Liver (tissue), 9 donors: ENCODE measurements around the gene PDLIM1. TPM values are rescaled to one million over a fixed set of nuclear protein-coding genes. Genes with fewer than 3 reads are reported as not detected.

Source experiments
- DNase-seq: peaks from one replicate; pipeline ENCODE4 v3.0.0-alpha.2; 2017; ENCODE audit warnings: low spot score
- H3K27ac ChIP-seq, 2 donors: one replicate each; pipeline ENCODE4 v1.7.0; 2013; ENCODE audit warnings: inconsistent platforms in 2 of 2, low read length in 2 of 2, control low read depth in 1 of 2, low read depth in 1 of 2, mild to moderate bottlenecking in 1 of 2
- H3K27me3 ChIP-seq, 4 donors: one replicate each; pipeline versions ENCODE4 v1.6.1 to v1.7.0; 2013; ENCODE audit warnings: low read length in 3 of 4, inconsistent platforms in 1 of 4, mild to moderate bottlenecking in 1 of 4, moderate library complexity in 1 of 4; ENCODE audit not compliant: control insufficient read depth in 4 of 4, insufficient read depth in 4 of 4
- H3K36me3 ChIP-seq, 4 donors: one replicate each; pipeline versions ENCODE4 v1.6.1 to v1.7.0; 2013; ENCODE audit warnings: low read length in 3 of 4, mild to moderate bottlenecking in 3 of 4, low read depth in 1 of 4, moderate library complexity in 1 of 4; ENCODE audit not compliant: control insufficient read depth in 4 of 4, insufficient read depth in 3 of 4
- H3K4me1 ChIP-seq, 4 donors: one replicate each; pipeline versions ENCODE4 v1.6.1 to v1.7.0; 2013; ENCODE audit warnings: low read length in 3 of 4, mild to moderate bottlenecking in 3 of 4, moderate library complexity in 1 of 4; ENCODE audit not compliant: control insufficient read depth in 4 of 4, insufficient read depth in 4 of 4
- H3K4me3 ChIP-seq, 3 donors: one replicate each; pipeline versions ENCODE4 v1.6.1 to v1.7.0; 2013; ENCODE audit warnings: low read length in 3 of 3, control low read depth in 1 of 3, low read depth in 1 of 3, mild to moderate bottlenecking in 1 of 3
- H3K9ac ChIP-seq, 2 donors: one replicate each; pipeline ENCODE4 v1.7.0; 2013; ENCODE audit warnings: low read length in 2 of 2, mild to moderate bottlenecking in 2 of 2, moderate library complexity in 2 of 2, control low read depth in 1 of 2, low read depth in 1 of 2
- H3K9me3 ChIP-seq, 4 donors: one replicate each; pipeline versions ENCODE4 v1.6.1 to v1.7.0; 2013; ENCODE audit warnings: low read length in 3 of 4; ENCODE audit not compliant: control insufficient read depth in 4 of 4
- ATF3 ChIP-seq: IDR thresholded peaks from 2 replicates; pipeline ENCODE4 v1.6.1; 2016; ENCODE audit warnings: antibody characterized with exemption
- CTCF ChIP-seq: fragments of 150-350 bp; IDR thresholded peaks from 2 replicates; pipeline ENCODE4 v1.5.1; 2017; ENCODE audit warnings: improper control_type of control experiment, low read depth, low read length; ENCODE audit not compliant: missing input control
- EGR1 ChIP-seq, 2 donors: IDR thresholded peaks; 2 replicates each; pipeline ENCODE4 v1.6.1; 2016 to 2018; ENCODE audit warnings: antibody characterized with exemption in 2 of 2, low read depth in 2 of 2
- FOXA1 ChIP-seq: IDR thresholded peaks from 2 replicates; pipeline ENCODE4 v1.6.1; 2016; ENCODE audit warnings: antibody characterized with exemption
- FOXA2 ChIP-seq: IDR thresholded peaks from 2 replicates; pipeline ENCODE4 v1.6.1; 2016; ENCODE audit warnings: antibody characterized with exemption
- HNF4A ChIP-seq, 2 donors: conservative IDR thresholded peaks; 2 replicates each; pipeline ENCODE4 v1.6.1; 2016; ENCODE audit warnings: antibody characterized with exemption in 2 of 2, mild to moderate bottlenecking in 2 of 2
- HNF4G ChIP-seq: IDR thresholded peaks from 2 replicates; pipeline ENCODE4 v1.6.1; 2016; ENCODE audit warnings: antibody characterized with exemption
- MAX ChIP-seq: IDR thresholded peaks from 2 replicates; pipeline ENCODE4 v1.6.1; 2016; ENCODE audit warnings: antibody characterized with exemption
- NR2F2 ChIP-seq: IDR thresholded peaks from 2 replicates; pipeline ENCODE4 v1.6.1; 2016; ENCODE audit warnings: antibody characterized with exemption
- REST ChIP-seq: IDR thresholded peaks from 2 replicates; pipeline ENCODE4 v1.6.1; 2016; ENCODE audit warnings: antibody characterized with exemption, mild to moderate bottlenecking
- RXRA ChIP-seq, 2 donors: IDR thresholded peaks; 2 replicates each; pipeline ENCODE4 v1.6.1; 2017 to 2018; ENCODE audit warnings: antibody characterized with exemption in 2 of 2, mild to moderate bottlenecking in 1 of 2
- SP1 ChIP-seq: IDR thresholded peaks from 2 replicates; pipeline ENCODE4 v1.6.1; 2018; ENCODE audit warnings: antibody characterized with exemption, mild to moderate bottlenecking
- TAF1 ChIP-seq: conservative IDR thresholded peaks from 2 replicates; pipeline ENCODE4 v1.6.1; 2016; ENCODE audit warnings: antibody characterized with exemption, mild to moderate bottlenecking
- YY1 ChIP-seq: IDR thresholded peaks from 2 replicates; pipeline ENCODE4 v1.6.1; 2016; ENCODE audit warnings: antibody characterized with exemption, mild to moderate bottlenecking
- ZBTB33 ChIP-seq: IDR thresholded peaks from 2 replicates; pipeline ENCODE4 v1.6.1; 2016; ENCODE audit warnings: antibody characterized with exemption
- WGBS: extraction: QIAGEN DNeasy Blood & Tissue Kit; methylation state at CpG from one replicate; pipeline ENCODE4 v1.1.7; 2013; 5-methylcytosine and 5-hydroxymethylcytosine counted together
- polyA plus RNA-seq, 2 donors: library from polyadenylated mRNA; stranded (reverse) in 1 of 2; unstranded in 1 of 2; fragments of 200-250 nt in 1 of 2; fragments of >200 nt in 1 of 2; fragmentation: Nextera tagmentation in 1 of 2; extraction: Ambion mirVana in 1 of 2; gene quantifications; one replicate each; pipeline versions ENCODE4 v1.2.1 to v1.2.3, GENCODE V29; 2013 to 2015
- total RNA-seq, 2 donors: library from RNA; depleted of rRNA; stranded (reverse); fragments of >200 nt; gene quantifications; one replicate each; pipeline ENCODE4 v1.2.3, GENCODE V29; 2014
- donor health status: healthy.
- donor health status: healthy.
- donor health status: healthy.
- donor health status: healthy.
- donor health status: healthy.

The PDLIM1 gene
- total and polyA plus RNA-seq, 4 donors = 16.8 to 73.4 (median 44.5) TPM

GRCh38 chr10:95325863-95326262, 35.1 kb upstream of the PDLIM1 start:
- Histone ChIP-seq H3K27me3 (no peaks in the 10 kb centered on the region), H3K36me3 (peaks cover 6 to 16% (median 14%) of the 10 kb centered on the region in 4 donors), H3K4me3 (no peak overlapping the region), H3K27ac (no peak overlapping the region), H3K9me3 (no peaks in the 10 kb centered on the region), H3K9ac (no peak overlapping the region), H3K4me1 (peaks cover 0 to 20% (median 11%) of the 10 kb centered on the region in 4 donors)
- 85% methylated on average over 2 of the region's 2 CpGs for WGBS
- no peak for TF ChIP-seq RXRA (IDR thresholded peaks at IDR 0.05)
- no peak for TF ChIP-seq REST
- TF ChIP-seq FOXA1 = no peak
- no peak for TF ChIP-seq HNF4G
- no peak for TF ChIP-seq YY1
- TF ChIP-seq EGR1 (IDR thresholded peaks at IDR 0.05; ENCODE audit: low read depth in 2 of 2) = no peak
- TF ChIP-seq NR2F2 = no peak
- TF ChIP-seq CTCF = no peak
- TF ChIP-seq HNF4A (conservative IDR thresholded peaks at IDR 0.05) = no peak
- no peak for TF ChIP-seq SP1
- no peak for TF ChIP-seq ATF3
- no peak for TF ChIP-seq TAF1
- TF ChIP-seq MAX = no peak
- DNase-seq = no peak

- Histone ChIP-seq H3K27me3 (no peaks in the 10 kb centered on the region), H3K9me3 (no peaks in the 10 kb centered on the region)
- WGBS = 74% methylated on average over 11 of the region's 11 CpGs
- TF ChIP-seq ATF3 (no peak), ZBTB33 (no peak), TAF1 (no peak), MAX (no peak), FOXA2 (no peak), CTCF (no peak), REST (no peak)
Observed at GRCh38 chr10:95324436-95325268, 33.8 kb upstream of the PDLIM1 start.

More at GRCh38 chr10:95324436-95325268, 33.8 kb upstream of the PDLIM1 start:
- Histone ChIP-seq H3K27ac (no peak overlapping the region), H3K4me1 (peaks cover 0 to 14% (median 6%) of the 10 kb centered on the region in 4 donors), H3K9ac (no peak overlapping the region), H3K4me3 (no peak overlapping the region), H3K36me3 (peaks cover 9 to 20% (median 14%) of the 10 kb centered on the region in 4 donors)
- no peak for DNase-seq
